Natural killer cell (primary cell): ENCODE results near the gene BUB1. TPM values are rescaled to one million over a fixed set of nuclear protein-coding genes. Genes with fewer than 3 reads are reported as not detected.

Experiments used
- ATAC-seq, 3 donors: fragments of 150-1000 bp in 2 of 3; fragments of 200-7000 bp in 1 of 3; cut with Tn5 transposase; 1 replicate in 1 of 3; 2 replicates in 2 of 3; pipeline ENCODE4 v1.10.0; 2021; ENCODE audit warnings: mild to moderate bottlenecking in 2 of 3, moderate library complexity in 2 of 3
- DNase-seq, 2 donors: peaks; one replicate each; pipeline versions ENCODE4 v3.0.0 to v3.0.0-alpha.2; 2013 to 2021; ENCODE audit warnings: mixed read lengths in 1 of 2
- H3K27ac ChIP-seq: one replicate; pipeline ENCODE4 v1.5.1; 2013; ENCODE audit warnings: mild to moderate bottlenecking, low read length
- H3K27me3 ChIP-seq: one replicate; pipeline ENCODE4 v1.6.1; 2013; ENCODE audit warnings: low read length; ENCODE audit not compliant: control insufficient read depth, insufficient read depth
- H3K36me3 ChIP-seq: one replicate; pipeline ENCODE4 v1.6.1; 2013; ENCODE audit warnings: low read length; ENCODE audit not compliant: control insufficient read depth, insufficient read depth
- H3K4me1 ChIP-seq: one replicate; pipeline ENCODE4 v1.6.1; 2013; ENCODE audit warnings: low read length; ENCODE audit not compliant: control insufficient read depth, insufficient read depth
- H3K4me3 ChIP-seq: one replicate; pipeline ENCODE4 v1.5.1; 2013; ENCODE audit warnings: low read length
- H3K9me3 ChIP-seq: one replicate; pipeline ENCODE4 v1.6.1; 2013; ENCODE audit warnings: low read length; ENCODE audit not compliant: control insufficient read depth, insufficient read depth
- H3K27ac Mint-ChIP-seq, 2 donors: one replicate each; pipeline ENCODE4 v1.8.0; 2022; ENCODE audit warnings: mild to moderate bottlenecking in 2 of 2, mixed read lengths in 2 of 2, moderate library complexity in 1 of 2
- H3K27me3 Mint-ChIP-seq, 2 donors: one replicate each; pipeline ENCODE4 v1.8.0; 2022; ENCODE audit warnings: low read depth in 2 of 2, mixed read lengths in 2 of 2
- H3K36me3 Mint-ChIP-seq: one replicate; pipeline ENCODE4 v1.8.0; 2022; ENCODE audit warnings: mixed read lengths
- H3K4me1 Mint-ChIP-seq, 2 donors: one replicate each; pipeline ENCODE4 v1.8.0; 2022; ENCODE audit warnings: mixed read lengths in 2 of 2
- H3K4me3 Mint-ChIP-seq: one replicate; pipeline ENCODE4 v1.8.0; 2022; ENCODE audit warnings: mild to moderate bottlenecking, moderate library complexity, mixed read lengths
- H3K9me3 Mint-ChIP-seq, 2 donors: one replicate each; pipeline ENCODE4 v1.8.0; 2022; ENCODE audit warnings: mixed read lengths in 2 of 2
- CTCF ChIP-seq: fragments of 200-600 bp; IDR thresholded peaks from one replicate; pipeline ENCODE4 v1.8.0; 2022; ENCODE audit warnings: antibody characterized with exemption
- WGBS: methylation state at CpG from one replicate; pipeline ENCODE4 v1.1.7; 2013; ENCODE audit warnings: missing lambda C conversion rate; ENCODE audit not compliant: insufficient coverage; 5-methylcytosine and 5-hydroxymethylcytosine counted together
- intact Hi-C: fragments of 100-400 bp; cut with micrococcal nuclease; formaldehyde crosslinking; loops from one replicate; pipeline ENCODE4 v1.14.2; 2022
- total RNA-seq, 4 donors: library from RNA; stranded (reverse); fragments of 120-200 nt in 1 of 4; gene quantifications; one replicate each; pipeline versions ENCODE4 v1.2.3 to v1.2.4, GENCODE V29; 2013 to 2022

Gene BUB1
- total RNA-seq, 3 donors from 2014 or later (not counting 1 experiment from before 2014, with no cell fraction given), result 2.3 to 4.2 (median 2.7) TPM

- Mint-ChIP-seq H3K27ac (peak overlapping the region in 1 of 2 donors; percentile 93), H3K4me1 (peaks cover 36 to 40% of the 10 kb centered on the region in 2 donors), H3K27me3 (peaks cover 20 to 26% of the 10 kb centered on the region in 2 donors), H3K36me3 (no peaks in the 10 kb centered on the region), H3K9me3 (no peaks in the 10 kb centered on the region), H3K4me3 (peak overlapping the region; percentile 98)
- H3K9me3 ChIP-seq, result no peaks in the 10 kb centered on the region
- 29% methylated on average over 9 of the region's 9 CpGs for WGBS
- H3K27ac ChIP-seq, result no peak overlapping the region
- no peak overlapping the region for H3K4me3 ChIP-seq
- H3K27me3 ChIP-seq, result no peaks in the 10 kb centered on the region
- ATAC-seq (no peak), DNase-seq (peak in 1 of 2 donors; percentile 9)
- no peak for TF ChIP-seq CTCF
- peaks cover 25% of the 10 kb centered on the region for H3K4me1 ChIP-seq
- H3K36me3 ChIP-seq, result no peaks in the 10 kb centered on the region
- intact Hi-C loops, result loop anchor here (5.0 kb wide), 1 partner anchor 443 kb away; the partner anchor contains the start of gene BCL2L11
Measured at GRCh38 chr2:110679337-110679707, 1.5 kb upstream of the BUB1 start.

GRCh38 chr2:110678457-110679336, 834 bp upstream of the BUB1 start:
- WGBS, result 2% methylated on average over 28 of the region's 28 CpGs
- DNase-seq (peak in 1 of 2 donors; percentile 25), ATAC-seq (no peak)
- no peaks in the 10 kb centered on the region for H3K9me3 Mint-ChIP-seq
- Histone ChIP-seq H3K4me1 (peaks cover 25% of the 10 kb centered on the region), H3K27ac (peak overlapping the region; percentile 67), H3K27me3 (no peaks in the 10 kb centered on the region), H3K4me3 (peak overlapping the region; percentile 71), H3K9me3 (no peaks in the 10 kb centered on the region), H3K36me3 (no peaks in the 10 kb centered on the region)
- H3K4me1 Mint-ChIP-seq, result peaks cover 36 to 40% of the 10 kb centered on the region in 2 donors
- peak overlapping the region; percentile 93 to 95 for H3K27ac Mint-ChIP-seq
- no peak for TF ChIP-seq CTCF
- peak overlapping the region; percentile 98 for H3K4me3 Mint-ChIP-seq
- intact Hi-C loops, result loop anchor here (1.0 to 5.0 kb wide), 2 partner anchors 169 to 444 kb away; partner anchors contain the start of gene BCL2L11
- no peaks in the 10 kb centered on the region for H3K36me3 Mint-ChIP-seq
- peaks cover 15 to 23% of the 10 kb centered on the region in 2 donors for H3K27me3 Mint-ChIP-seq

GRCh38 chr2:110677080-110677479, 783 bp downstream of the BUB1 start:
- no peaks in the 10 kb centered on the region for H3K9me3 Mint-ChIP-seq
- TF ChIP-seq CTCF, result no peak
- H3K27ac Mint-ChIP-seq, result peak overlapping the region; percentile 93 to 95
- DNase-seq, result peak in 1 of 2 donors; percentile 29
- Histone ChIP-seq H3K4me1 (peaks cover 25% of the 10 kb centered on the region), H3K27ac (no peak overlapping the region), H3K36me3 (no peaks in the 10 kb centered on the region), H3K9me3 (no peaks in the 10 kb centered on the region), H3K4me3 (no peak overlapping the region), H3K27me3 (no peaks in the 10 kb centered on the region)
- H3K27me3 Mint-ChIP-seq, result peaks cover 15 to 21% of the 10 kb centered on the region in 2 donors
- ATAC-seq, result no peak
- H3K4me3 Mint-ChIP-seq, result peak overlapping the region; percentile 98
- no peaks in the 10 kb centered on the region for H3K36me3 Mint-ChIP-seq
- H3K4me1 Mint-ChIP-seq, result peaks cover 36 to 40% of the 10 kb centered on the region in 2 donors
- WGBS, result 23% methylated on average over 5 of the region's 5 CpGs
- intact Hi-C loops, result loop anchor here (5.0 kb wide), 1 partner anchor 445 kb away; the partner anchor contains the start of gene BCL2L11
